Upper lobe of right lung (tissue), 1 donor: Measurements from ENCODE around the gene PEX26. TPM values are rescaled to one million over a fixed set of nuclear protein-coding genes. Genes with fewer than 3 reads are reported as not detected.

Experiments
- ATAC-seq: fragments of 200-7000 bp; cut with Tn5 transposase; one replicate; pipeline ENCODE4 v1.9.1; 2020; ENCODE audit warnings: mild to moderate bottlenecking, moderate library complexity
- DNase-seq: peaks from one replicate; pipeline ENCODE4 v3.0.0-alpha.2; 2020
- H3K27ac ChIP-seq: fragments of 200-600 bp; one replicate; pipeline ENCODE4 v1.8.0; 2022
- H3K27me3 ChIP-seq: fragments of 200-600 bp; one replicate; pipeline ENCODE4 v1.8.0; 2022; ENCODE audit warnings: mild to moderate bottlenecking
- H3K36me3 ChIP-seq: fragments of 200-600 bp; one replicate; pipeline ENCODE4 v1.8.0; 2022
- H3K4me1 ChIP-seq: fragments of 200-600 bp; one replicate; pipeline ENCODE4 v1.8.0; 2022
- H3K4me3 ChIP-seq: fragments of 200-600 bp; one replicate; pipeline ENCODE4 v1.8.0; 2022; ENCODE audit warnings: mild to moderate bottlenecking
- H3K9me3 ChIP-seq: fragments of 200-600 bp; one replicate; pipeline ENCODE4 v1.8.0; 2022
- intact Hi-C: fragments of 100-400 bp; cut with DNase I; formaldehyde crosslinking; loops from one replicate; pipeline ENCODE4 v1.11.0; 2022
- total RNA-seq: library from RNA; stranded (reverse); fragmentation: NEBNext Ultra II Directional; extraction: Animal tissue kit (Norgen Biotek cat#: 25700); gene quantifications from one replicate; pipeline ENCODE4 v1.2.1, GENCODE V29; 2021
- TF ChIP-seq, protein P1 (sequence below): fragments of 200-600 bp; IDR thresholded peaks from one replicate; pipeline ENCODE4 v1.8.0; 2022; ENCODE audit warnings: antibody characterized with exemption
- donor health status: DM: no; HTN: yes; CAD: no; lungs with severe emphysema.

Gene PEX26
- total RNA-seq, 1 donor from 2014 or later: 35.5 TPM

GRCh38 chr22:18085188-18085587, 7.4 kb downstream of the PEX26 start:
- no peak overlapping the region for H3K4me3 ChIP-seq
- intact Hi-C loops: no loop called here
- TF ChIP-seq, protein P1, sequence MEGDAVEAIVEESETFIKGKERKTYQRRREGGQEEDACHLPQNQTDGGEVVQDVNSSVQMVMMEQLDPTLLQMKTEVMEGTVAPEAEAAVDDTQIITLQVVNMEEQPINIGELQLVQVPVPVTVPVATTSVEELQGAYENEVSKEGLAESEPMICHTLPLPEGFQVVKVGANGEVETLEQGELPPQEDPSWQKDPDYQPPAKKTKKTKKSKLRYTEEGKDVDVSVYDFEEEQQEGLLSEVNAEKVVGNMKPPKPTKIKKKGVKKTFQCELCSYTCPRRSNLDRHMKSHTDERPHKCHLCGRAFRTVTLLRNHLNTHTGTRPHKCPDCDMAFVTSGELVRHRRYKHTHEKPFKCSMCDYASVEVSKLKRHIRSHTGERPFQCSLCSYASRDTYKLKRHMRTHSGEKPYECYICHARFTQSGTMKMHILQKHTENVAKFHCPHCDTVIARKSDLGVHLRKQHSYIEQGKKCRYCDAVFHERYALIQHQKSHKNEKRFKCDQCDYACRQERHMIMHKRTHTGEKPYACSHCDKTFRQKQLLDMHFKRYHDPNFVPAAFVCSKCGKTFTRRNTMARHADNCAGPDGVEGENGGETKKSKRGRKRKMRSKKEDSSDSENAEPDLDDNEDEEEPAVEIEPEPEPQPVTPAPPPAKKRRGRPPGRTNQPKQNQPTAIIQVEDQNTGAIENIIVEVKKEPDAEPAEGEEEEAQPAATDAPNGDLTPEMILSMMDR: no peak
- no peaks in the 10 kb centered on the region for H3K9me3 ChIP-seq
- peaks cover 83% of the 10 kb centered on the region for H3K36me3 ChIP-seq
- DNase-seq: no peak
- H3K27me3 ChIP-seq: no peaks in the 10 kb centered on the region
- no peaks in the 10 kb centered on the region for H3K4me1 ChIP-seq
- ATAC-seq: peak; percentile 41
- H3K27ac ChIP-seq: no peak overlapping the region

DNA sequence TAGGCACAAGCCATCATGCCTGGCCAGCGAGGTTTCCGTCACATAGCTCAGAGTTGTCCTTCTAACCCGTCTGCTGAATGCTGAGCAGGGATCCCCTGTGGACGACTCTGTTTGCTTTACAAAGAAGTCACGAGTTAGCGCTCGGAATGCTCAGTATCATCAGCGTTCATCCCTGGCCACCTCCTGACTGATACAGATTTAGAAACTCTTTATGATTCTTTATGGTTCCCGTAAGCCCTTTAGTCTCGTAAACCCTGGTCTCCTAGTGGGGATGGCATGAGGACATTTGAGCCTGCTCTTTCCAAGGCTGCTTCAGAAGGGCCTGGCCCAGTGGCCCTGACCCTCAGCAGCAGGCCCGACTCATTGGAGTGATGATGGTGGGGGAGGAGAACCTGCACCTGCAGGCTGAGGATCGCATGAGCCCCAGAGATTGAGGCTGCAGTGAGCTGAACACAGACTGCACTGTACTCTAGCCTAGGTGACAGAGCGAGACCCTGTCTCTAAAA, 9.6 kb downstream of the PEX26 start:
- no peaks in the 10 kb centered on the region for H3K4me1 ChIP-seq
- ATAC-seq (no peak), DNase-seq (no peak)
- no peaks in the 10 kb centered on the region for H3K9me3 ChIP-seq
- H3K4me3 ChIP-seq: no peak overlapping the region
- intact Hi-C loops: no loop called here
- H3K27ac ChIP-seq: no peak overlapping the region
- TF ChIP-seq, protein P1: no peak
- H3K27me3 ChIP-seq: no peaks in the 10 kb centered on the region
- peaks cover 70% of the 10 kb centered on the region for H3K36me3 ChIP-seq

GRCh38 chr22:18088825-18089568, 11.2 kb downstream of the PEX26 start:
- Histone ChIP-seq H3K9me3 (no peaks in the 10 kb centered on the region), H3K4me3 (no peak overlapping the region), H3K36me3 (peaks cover 54% of the 10 kb centered on the region), H3K27me3 (no peaks in the 10 kb centered on the region), H3K4me1 (no peaks in the 10 kb centered on the region), H3K27ac (no peak overlapping the region)
- DNase-seq (no peak), ATAC-seq (no peak)
- intact Hi-C loops: no loop called here
- TF ChIP-seq, protein P1: no peak

DNA sequence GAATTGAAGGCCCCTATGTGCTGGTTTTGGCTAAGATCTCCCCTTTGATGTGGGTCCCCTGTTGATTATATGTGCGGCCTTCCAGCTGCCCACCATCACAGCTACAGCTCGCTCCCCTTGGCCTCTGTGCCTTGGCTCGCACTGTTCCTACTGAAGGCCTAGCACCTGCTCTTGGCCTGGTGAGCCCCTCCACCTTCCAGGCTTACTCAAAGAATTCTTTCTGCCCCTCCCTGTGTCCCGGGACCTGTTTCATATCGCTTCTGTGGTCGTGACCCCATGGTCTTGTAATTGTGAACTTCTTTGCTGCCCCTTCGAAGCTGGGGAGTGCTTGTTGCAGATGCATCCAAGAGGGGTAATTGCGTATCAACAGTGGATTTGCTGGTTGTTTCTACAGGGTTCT, 12.5 kb downstream of the PEX26 start:
- Histone ChIP-seq H3K4me1 (no peaks in the 10 kb centered on the region), H3K9me3 (no peaks in the 10 kb centered on the region), H3K27ac (no peak overlapping the region), H3K4me3 (no peak overlapping the region), H3K36me3 (peaks cover 43% of the 10 kb centered on the region), H3K27me3 (no peaks in the 10 kb centered on the region)
- TF ChIP-seq, protein P1: no peak
- ATAC-seq (no peak), DNase-seq (no peak)
- intact Hi-C loops: no loop called here

GRCh38 chr22:18091478-18091877, 13.7 kb downstream of the PEX26 start:
- Histone ChIP-seq H3K27me3 (no peaks in the 10 kb centered on the region), H3K36me3 (peaks cover 31% of the 10 kb centered on the region), H3K9me3 (no peaks in the 10 kb centered on the region), H3K4me1 (no peaks in the 10 kb centered on the region), H3K27ac (peak overlapping the region; percentile 85), H3K4me3 (peak overlapping the region; percentile 36)
- DNase-seq (no peak), ATAC-seq (no peak)
- TF ChIP-seq, protein P1: no peak
- intact Hi-C loops: no loop called here
